GM20000 (cell line): ENCODE data around the gene SYNDIG1.

Experiments used
- DNase-seq: peaks from one replicate; pipeline ENCODE4 v3.0.0; 2012; ENCODE audit warnings: low spot score
- TF ChIP-seq, protein P1 (sequence below): IDR thresholded peaks from 2 replicates; pipeline ENCODE4 v1.5.1; 2012; ENCODE audit warnings: mild to moderate bottlenecking, control low read depth; ENCODE audit errors: extremely low read depth, missing control alignments

SYNDIG1 gene

DNA sequence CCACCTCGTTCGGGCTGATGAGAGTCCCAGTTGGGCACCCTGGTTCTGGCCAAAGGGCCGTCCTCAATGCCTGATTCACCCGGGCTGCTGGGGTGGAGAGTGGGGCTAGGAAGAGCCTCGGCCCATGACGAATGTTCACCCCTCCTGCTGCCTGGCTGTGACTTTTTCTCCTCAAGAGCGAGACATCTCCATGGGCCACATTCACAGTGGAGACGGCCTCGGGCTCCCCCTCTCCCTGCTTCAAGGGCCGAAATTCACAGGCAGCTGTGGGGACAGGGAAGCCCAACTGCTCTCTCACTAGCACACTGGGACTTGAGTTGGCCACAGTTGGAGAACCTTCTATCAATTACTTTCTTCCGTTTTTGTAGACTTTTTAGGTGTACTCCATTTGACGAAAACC, 138.0 kb downstream of the SYNDIG1 start:
- TF ChIP-seq, protein P1, sequence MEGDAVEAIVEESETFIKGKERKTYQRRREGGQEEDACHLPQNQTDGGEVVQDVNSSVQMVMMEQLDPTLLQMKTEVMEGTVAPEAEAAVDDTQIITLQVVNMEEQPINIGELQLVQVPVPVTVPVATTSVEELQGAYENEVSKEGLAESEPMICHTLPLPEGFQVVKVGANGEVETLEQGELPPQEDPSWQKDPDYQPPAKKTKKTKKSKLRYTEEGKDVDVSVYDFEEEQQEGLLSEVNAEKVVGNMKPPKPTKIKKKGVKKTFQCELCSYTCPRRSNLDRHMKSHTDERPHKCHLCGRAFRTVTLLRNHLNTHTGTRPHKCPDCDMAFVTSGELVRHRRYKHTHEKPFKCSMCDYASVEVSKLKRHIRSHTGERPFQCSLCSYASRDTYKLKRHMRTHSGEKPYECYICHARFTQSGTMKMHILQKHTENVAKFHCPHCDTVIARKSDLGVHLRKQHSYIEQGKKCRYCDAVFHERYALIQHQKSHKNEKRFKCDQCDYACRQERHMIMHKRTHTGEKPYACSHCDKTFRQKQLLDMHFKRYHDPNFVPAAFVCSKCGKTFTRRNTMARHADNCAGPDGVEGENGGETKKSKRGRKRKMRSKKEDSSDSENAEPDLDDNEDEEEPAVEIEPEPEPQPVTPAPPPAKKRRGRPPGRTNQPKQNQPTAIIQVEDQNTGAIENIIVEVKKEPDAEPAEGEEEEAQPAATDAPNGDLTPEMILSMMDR, result no peak
- no peak for DNase-seq

DNA sequence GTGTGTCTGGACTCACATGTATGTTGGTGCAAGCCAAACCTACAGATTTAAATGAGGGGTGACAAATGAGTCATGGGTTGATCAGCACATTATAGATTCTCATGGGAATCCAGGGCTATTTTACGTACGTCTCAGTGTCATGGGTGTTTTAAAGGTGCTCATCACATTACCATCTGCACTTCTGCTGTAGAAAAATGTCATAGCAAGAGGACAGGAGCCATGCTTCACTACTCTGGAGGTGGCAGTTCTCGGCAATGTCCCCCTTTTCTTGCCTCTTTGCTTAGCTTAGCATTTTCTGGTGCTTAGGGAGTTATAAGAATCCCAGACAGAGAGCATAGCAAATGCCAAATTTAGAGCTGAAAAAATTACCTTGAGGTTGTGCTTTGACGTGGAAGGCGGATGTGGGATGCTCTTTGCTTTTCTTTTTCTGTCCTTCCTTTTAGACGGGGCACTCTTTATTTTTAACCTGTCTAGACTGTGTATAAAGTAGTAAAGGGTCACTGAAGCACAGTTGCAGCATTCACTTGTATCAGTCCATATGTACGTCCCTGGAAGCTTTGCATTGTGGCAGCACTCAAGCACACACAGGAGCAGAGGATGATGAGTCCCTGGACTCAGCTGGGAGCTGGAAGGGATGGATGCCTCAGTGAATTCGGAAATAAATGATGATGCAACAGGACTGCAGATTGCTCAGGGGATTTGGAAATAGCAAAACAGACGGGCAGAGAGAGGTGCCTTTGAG, 139.7 kb downstream of the SYNDIG1 start:
- TF ChIP-seq, protein P1, result no peak
- no peak for DNase-seq

DNA sequence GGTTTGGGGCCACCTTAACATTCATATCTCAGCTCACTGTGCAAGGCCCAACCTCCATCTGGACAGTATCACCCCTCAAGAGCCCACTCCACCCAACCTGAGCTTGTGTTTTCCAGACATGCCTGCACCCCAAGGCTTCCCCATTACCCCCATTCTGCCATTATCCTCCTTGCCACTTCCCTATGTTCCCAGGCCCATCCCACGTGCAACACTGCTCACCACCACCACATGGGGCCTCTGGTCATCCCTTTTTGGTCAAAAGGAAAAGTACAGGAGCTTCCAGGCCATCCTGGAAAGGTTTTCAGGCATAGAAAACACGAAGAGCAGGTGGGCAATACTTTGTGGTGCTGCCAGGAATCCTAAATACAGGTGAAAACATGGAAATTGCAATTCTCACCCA, 140.3 kb downstream of the SYNDIG1 start:
- TF ChIP-seq, protein P1, result no peak
- no peak for DNase-seq

DNA sequence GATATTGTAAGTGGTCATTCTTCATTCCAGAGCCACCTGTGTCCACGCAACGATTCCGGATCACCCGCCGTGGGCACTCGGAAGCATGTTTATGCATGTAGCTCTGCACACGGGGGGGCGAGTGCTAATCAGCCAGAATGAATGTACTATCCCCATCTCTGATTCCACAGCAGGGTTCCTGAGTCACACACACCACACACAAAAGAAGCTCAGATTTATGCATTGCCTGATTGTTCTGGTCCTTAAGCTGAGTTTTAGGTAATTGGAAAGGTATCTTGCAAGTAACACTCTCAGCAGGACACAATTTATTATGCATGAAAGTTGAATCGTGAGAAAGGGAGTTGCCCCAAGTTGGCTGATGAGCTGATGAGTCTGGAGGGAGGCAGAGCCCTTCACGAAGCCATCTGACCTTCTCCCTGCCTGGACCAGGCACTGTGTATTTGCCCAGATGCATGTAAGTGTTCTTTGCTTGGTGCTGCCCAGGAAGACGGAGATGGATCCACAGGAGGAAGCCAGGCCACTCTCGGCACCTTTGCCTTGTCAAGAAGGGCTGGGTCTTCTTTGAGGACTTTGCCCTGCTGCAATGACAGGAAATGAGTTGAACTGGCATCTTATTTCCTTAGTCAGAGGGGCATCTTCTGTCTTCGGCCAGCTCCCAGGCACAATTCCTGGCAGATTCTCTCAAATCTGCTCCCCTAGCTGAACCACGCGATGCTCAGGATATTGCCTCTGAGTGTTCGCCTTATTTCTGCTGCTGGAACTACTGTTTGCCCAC, 141.1 kb downstream of the SYNDIG1 start:
- TF ChIP-seq, protein P1, result no peak
- DNase-seq, result no peak

DNA sequence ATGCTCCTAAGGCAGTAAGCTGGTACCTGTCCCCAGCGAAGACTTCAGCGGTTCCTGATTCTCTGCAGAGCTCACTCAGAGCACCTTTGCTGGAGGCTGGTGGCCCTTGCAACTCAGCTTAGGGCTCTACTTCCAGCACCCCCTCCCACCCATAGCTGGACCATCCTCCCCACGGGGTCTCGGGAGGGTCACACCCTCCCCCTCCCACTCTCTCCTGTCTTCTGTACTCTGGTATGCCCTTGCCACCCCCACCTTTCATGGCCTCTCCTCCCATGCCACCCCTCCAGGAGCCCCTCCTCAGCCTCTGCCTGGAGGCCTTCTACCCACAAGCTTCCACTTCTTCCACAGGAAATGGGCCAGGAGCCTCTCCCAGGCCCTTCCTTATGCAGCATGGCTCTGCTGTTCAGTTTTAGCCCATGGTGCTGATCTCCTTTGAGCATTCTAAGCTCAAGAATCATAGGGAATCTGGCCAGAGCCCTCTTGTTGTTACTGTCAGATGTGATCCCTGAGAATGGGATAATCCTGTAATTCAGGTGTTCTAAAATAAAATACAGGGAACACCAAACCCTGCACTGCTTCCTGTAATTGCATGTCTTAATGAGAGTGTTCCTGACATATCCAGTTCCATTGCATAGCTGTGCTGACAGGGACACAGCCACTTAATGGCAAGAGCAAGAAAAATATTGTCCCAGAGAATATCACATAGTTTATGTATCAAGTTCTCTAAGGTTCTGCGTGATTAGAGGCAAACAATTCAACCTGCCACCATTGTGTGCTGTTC, 142.1 kb downstream of the SYNDIG1 start:
- TF ChIP-seq, protein P1, result no peak
- DNase-seq, result no peak

DNA sequence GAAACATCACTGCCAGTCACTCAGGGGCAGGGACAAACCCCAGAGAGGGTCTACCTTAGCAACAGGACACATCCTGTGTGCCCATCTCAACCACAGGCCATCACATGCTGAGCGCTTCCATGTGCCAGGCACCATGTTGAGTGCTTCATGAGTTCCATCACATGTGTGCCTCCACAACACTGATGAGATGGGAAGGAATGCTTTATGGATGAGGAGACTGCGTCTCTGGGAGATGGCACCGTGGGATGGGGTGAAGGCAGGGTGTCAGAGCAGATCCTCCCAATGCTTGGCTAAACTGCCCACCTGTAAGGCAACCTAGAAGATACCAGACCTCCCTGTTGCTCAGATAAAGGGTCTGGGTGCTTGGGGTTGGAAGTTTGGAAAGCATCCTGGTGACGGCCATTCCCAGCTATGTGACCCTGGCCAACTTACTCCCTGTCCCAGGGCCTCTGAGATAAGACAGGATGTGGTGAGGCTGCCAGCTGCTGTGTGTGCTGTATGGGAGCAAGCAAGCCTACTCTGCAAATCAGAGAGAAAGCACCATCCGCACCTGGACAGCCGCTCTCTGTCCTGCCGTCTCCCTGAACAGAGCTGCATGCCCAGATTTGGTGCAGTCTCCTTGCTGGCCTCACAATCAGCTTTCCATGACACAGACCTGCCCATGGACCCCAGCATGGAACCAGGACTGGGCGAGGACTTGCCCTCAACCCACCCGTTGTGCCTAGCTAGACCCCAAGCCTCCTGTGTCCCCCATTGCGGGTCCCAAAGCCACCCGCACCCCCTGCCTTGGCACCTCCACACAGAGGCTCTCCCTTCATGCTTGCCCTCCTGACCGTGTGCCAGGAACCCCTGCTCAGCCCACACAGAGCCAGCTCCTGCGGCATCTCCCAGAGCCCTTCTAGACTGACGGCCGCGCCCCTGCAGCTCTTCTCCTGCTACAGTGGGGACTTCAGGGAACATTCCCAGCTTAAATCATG, 143.7 kb downstream of the SYNDIG1 start:
- TF ChIP-seq, protein P1, result no peak
- no peak for DNase-seq
